Karpas-422 (cell line): ENCODE data around the gene TMCO4. TPM values are rescaled to one million over a fixed set of nuclear protein-coding genes. Genes with fewer than 3 reads are reported as not detected.

ENCODE experiments used
- DNase-seq: peaks from one replicate; pipeline ENCODE4 v3.0.0-alpha.2; 2015
- H2AFZ ChIP-seq: fragments of 200-600 bp; sonication (generic); 2 replicates; pipeline ENCODE4 v1.6.1; 2014; ENCODE audit warnings: antibody characterized with exemption, low read length, mixed read lengths
- H3K27ac ChIP-seq: fragments of 200-600 bp; sonication (generic); 2 replicates; pipeline ENCODE4 v1.5.1; 2014; ENCODE audit warnings: mild to moderate bottlenecking, low read length, moderate library complexity
- H3K27me3 ChIP-seq: fragments of 200-600 bp; sonication (generic); 2 replicates; pipeline ENCODE4 v1.6.1; 2014; ENCODE audit warnings: low read length, mixed read lengths
- H3K36me3 ChIP-seq: fragments of 200-600 bp; sonication (generic); 2 replicates; pipeline ENCODE4 v1.6.1; 2014; ENCODE audit warnings: low read length, mixed read lengths; ENCODE audit not compliant: insufficient read depth
- H3K4me1 ChIP-seq: fragments of 200-600 bp; sonication (generic); 2 replicates; pipeline ENCODE4 v1.6.1; 2014; ENCODE audit warnings: mild to moderate bottlenecking, low read length, mixed read lengths
- H3K4me2 ChIP-seq: fragments of 200-600 bp; sonication (generic); 2 replicates; pipeline ENCODE4 v1.6.1; 2014; ENCODE audit warnings: low read length, low read depth, mild to moderate bottlenecking; ENCODE audit not compliant: poor library complexity, severe bottlenecking
- H3K4me3 ChIP-seq: fragments of 200-600 bp; sonication (generic); 2 replicates; pipeline ENCODE4 v1.5.1; 2014; ENCODE audit warnings: mild to moderate bottlenecking, antibody characterized with exemption, low read length, mixed read lengths
- H3K79me2 ChIP-seq: fragments of 200-600 bp; sonication (generic); 2 replicates; pipeline ENCODE4 v1.6.1; 2014; ENCODE audit warnings: mild to moderate bottlenecking, low read length, mixed read lengths
- H3K9ac ChIP-seq: fragments of 200-600 bp; sonication (generic); 2 replicates; pipeline ENCODE4 v1.6.0; 2014; ENCODE audit warnings: low read length
- H3K9me2 ChIP-seq: fragments of 200-600 bp; sonication (generic), shearing (Covaris generic); replicated peaks from 2 replicates; pipeline ENCODE4 v1.6.0; 2014; ENCODE audit warnings: mild to moderate bottlenecking, low read length, moderate library complexity; ENCODE audit not compliant: insufficient read depth
- H3K9me3 ChIP-seq: fragments of 300-700, 200-600 bp; sonication (generic); 2 replicates; pipeline ENCODE4 v1.6.1; 2014; ENCODE audit warnings: low read length, mixed read lengths
- H4K20me1 ChIP-seq: fragments of 200-600 bp; sonication (generic); 2 replicates; pipeline ENCODE4 v1.6.1; 2014; ENCODE audit warnings: mild to moderate bottlenecking, antibody characterized with exemption, low read length, low read depth; ENCODE audit not compliant: insufficient read depth
- total RNA-seq: library from RNA; depleted of rRNA; stranded (reverse); fragments of >200 nt; shearing (Covaris generic); gene quantifications from 2 replicates; pipeline ENCODE4 v1.2.3, GENCODE V29; 2014; ENCODE audit warnings: low replicate concordance

The TMCO4 gene
- total RNA-seq, 1 experiment from 2014 or later = 9.9 TPM

DNA sequence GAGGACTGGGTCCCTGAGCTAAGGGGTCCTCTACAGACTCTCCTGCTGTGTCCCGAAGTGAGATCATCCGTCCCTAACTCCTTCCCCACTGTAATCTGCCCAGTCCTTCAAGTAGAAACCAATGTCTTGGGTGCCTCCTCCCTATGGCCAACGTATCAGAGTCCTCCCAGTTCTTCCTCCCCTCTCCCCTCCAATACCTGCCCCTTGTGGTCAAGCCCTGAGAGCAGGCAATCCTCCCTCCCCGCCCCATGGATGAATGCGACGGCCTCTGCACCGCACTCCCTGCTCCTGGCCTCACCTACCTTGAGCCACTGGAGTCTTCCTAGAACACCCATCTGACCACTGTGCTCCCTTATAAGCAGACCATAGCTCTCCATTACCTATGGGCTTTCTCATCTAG is 103.9 kb downstream of the TMCO4 start:
- DNase-seq = no peak
- Histone ChIP-seq H3K4me1 (peaks cover 8% of the 10 kb centered on the region), H3K4me2 (no peak overlapping the region), H3K9ac (no peak overlapping the region), H3K4me3 (no peak overlapping the region), H3K27ac (no peak overlapping the region), H2AFZ (no peak overlapping the region), H3K9me3 (no peaks in the 10 kb centered on the region), H3K9me2 (no peaks in the 10 kb centered on the region), H3K27me3 (no peaks in the 10 kb centered on the region), H3K79me2 (no peaks in the 10 kb centered on the region), H3K36me3 (no peaks in the 10 kb centered on the region), H4K20me1 (no peaks in the 10 kb centered on the region)

GRCh38 chr1:19694298-19694697 is 105.4 kb downstream of the TMCO4 start:
- DNase-seq = no peak
- no peaks in the 10 kb centered on the region for H3K9me2 ChIP-seq
- H3K27me3 ChIP-seq = no peaks in the 10 kb centered on the region
- no peak overlapping the region for H3K9ac ChIP-seq
- H4K20me1 ChIP-seq = no peaks in the 10 kb centered on the region
- peaks cover 8% of the 10 kb centered on the region for H3K4me1 ChIP-seq
- no peak overlapping the region for H2AFZ ChIP-seq
- no peaks in the 10 kb centered on the region for H3K36me3 ChIP-seq
- no peak overlapping the region for H3K4me2 ChIP-seq
- H3K9me3 ChIP-seq = no peaks in the 10 kb centered on the region
- no peak overlapping the region for H3K4me3 ChIP-seq
- no peak overlapping the region for H3K27ac ChIP-seq
- no peaks in the 10 kb centered on the region for H3K79me2 ChIP-seq

DNA sequence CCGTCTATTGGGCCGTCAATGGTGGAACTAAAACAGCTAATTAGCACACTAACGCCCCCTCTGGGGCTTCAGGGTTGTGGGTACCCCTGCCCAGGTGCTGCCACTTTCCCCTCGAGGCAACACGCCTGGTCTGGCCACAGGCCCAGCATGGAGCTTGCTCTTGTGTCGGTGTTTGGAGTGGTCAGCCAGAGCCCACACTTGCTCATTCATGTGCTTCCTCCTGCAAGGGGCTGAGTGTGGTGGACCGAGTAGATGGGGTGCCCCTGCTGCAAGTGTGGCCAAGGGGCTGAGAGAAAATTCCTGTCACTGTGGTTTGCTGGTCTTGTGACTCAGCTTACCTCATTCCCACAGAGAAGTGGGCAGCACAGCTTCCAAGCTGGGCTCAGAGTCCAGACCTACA is 109.4 kb downstream of the TMCO4 start:
- DNase-seq = no peak
- Histone ChIP-seq H3K4me1 (no peaks in the 10 kb centered on the region), H3K4me3 (no peak overlapping the region), H2AFZ (no peak overlapping the region), H3K9me2 (no peaks in the 10 kb centered on the region), H4K20me1 (no peaks in the 10 kb centered on the region), H3K27ac (no peak overlapping the region), H3K36me3 (no peaks in the 10 kb centered on the region), H3K4me2 (no peak overlapping the region), H3K9ac (no peak overlapping the region), H3K9me3 (no peaks in the 10 kb centered on the region), H3K27me3 (no peaks in the 10 kb centered on the region), H3K79me2 (no peaks in the 10 kb centered on the region)

DNA sequence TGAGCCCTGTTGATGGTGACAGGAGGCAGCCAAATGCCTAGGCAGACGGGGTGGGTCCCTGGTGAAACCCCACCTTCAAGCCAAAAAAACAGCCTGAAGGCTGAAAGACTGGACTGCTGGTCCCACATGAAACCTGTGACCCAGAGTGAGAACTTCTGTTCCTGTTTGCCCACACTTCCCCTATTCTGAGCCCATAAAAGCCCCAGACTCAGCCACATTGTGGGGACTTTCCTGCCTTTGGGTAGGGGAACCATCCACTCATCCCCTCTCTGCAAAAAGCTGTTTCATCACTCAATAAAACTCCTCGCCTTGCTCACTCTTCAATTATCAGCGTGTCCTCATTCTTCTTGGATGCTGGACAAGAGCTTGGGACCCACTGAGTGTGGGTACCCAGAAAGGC is 109.9 kb downstream of the TMCO4 start:
- Histone ChIP-seq H3K4me3 (no peak overlapping the region), H3K9me3 (no peaks in the 10 kb centered on the region), H3K9me2 (no peaks in the 10 kb centered on the region), H3K36me3 (no peaks in the 10 kb centered on the region), H3K79me2 (no peaks in the 10 kb centered on the region), H3K4me2 (no peak overlapping the region), H3K4me1 (no peaks in the 10 kb centered on the region), H3K27me3 (no peaks in the 10 kb centered on the region), H2AFZ (no peak overlapping the region), H4K20me1 (no peaks in the 10 kb centered on the region), H3K9ac (no peak overlapping the region), H3K27ac (no peak overlapping the region)
- no peak for DNase-seq

DNA sequence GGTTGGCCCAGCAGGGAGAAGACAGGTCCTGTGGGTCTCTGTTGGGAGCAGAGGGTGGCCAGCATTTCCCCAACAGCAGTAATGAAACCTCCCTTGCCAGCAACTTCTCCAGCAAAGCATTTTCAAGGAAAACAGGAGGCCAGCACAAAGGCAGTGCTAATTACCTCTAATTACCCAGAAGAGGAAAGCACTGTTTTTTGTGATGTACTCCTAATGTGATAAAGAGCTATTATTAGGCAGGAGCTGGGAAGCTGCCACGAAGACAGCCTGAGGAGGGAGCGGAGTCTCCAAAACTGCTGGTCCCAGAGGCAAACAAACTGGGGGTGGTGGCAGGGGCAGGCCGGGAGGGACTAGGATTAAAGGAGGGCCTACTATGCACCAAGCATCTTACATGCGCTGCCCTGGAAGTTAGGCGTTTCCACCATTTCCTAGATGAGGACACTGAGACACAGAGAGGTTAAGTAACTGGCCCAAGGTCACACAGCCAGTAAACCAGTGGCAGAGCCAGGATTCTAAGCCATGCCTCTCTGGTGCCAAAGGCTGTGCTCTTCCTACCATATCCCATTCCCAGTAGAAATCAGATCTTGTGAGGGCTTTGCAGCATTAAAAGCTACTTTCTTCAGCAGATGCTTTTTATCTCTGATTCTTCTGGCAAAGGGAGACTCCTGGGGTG is 110.5 kb downstream of the TMCO4 start:
- no peaks in the 10 kb centered on the region for H3K36me3 ChIP-seq

GRCh38 chr1:19688041-19688842 is 111.5 kb downstream of the TMCO4 start:
- Histone ChIP-seq H3K9me3 (no peaks in the 10 kb centered on the region), H4K20me1 (no peaks in the 10 kb centered on the region), H3K4me1 (no peaks in the 10 kb centered on the region), H2AFZ (no peak overlapping the region), H3K4me2 (no peak overlapping the region), H3K27ac (no peak overlapping the region), H3K27me3 (no peaks in the 10 kb centered on the region), H3K9ac (no peak overlapping the region), H3K79me2 (no peaks in the 10 kb centered on the region), H3K4me3 (no peak overlapping the region), H3K9me2 (no peaks in the 10 kb centered on the region), H3K36me3 (no peaks in the 10 kb centered on the region)
- no peak for DNase-seq

More for the DNA sequence above, 110.5 kb downstream of the TMCO4 start:
- no peaks in the 10 kb centered on the region for H3K4me1 ChIP-seq
- DNase-seq = no peak
- no peaks in the 10 kb centered on the region for H3K79me2 ChIP-seq
- no peaks in the 10 kb centered on the region for H4K20me1 ChIP-seq
- no peak overlapping the region for H2AFZ ChIP-seq
- no peak overlapping the region for H3K4me2 ChIP-seq
- H3K27ac ChIP-seq = no peak overlapping the region
- H3K4me3 ChIP-seq = no peak overlapping the region
- no peaks in the 10 kb centered on the region for H3K9me2 ChIP-seq
- no peaks in the 10 kb centered on the region for H3K27me3 ChIP-seq
- no peak overlapping the region for H3K9ac ChIP-seq
- no peaks in the 10 kb centered on the region for H3K9me3 ChIP-seq

DNA sequence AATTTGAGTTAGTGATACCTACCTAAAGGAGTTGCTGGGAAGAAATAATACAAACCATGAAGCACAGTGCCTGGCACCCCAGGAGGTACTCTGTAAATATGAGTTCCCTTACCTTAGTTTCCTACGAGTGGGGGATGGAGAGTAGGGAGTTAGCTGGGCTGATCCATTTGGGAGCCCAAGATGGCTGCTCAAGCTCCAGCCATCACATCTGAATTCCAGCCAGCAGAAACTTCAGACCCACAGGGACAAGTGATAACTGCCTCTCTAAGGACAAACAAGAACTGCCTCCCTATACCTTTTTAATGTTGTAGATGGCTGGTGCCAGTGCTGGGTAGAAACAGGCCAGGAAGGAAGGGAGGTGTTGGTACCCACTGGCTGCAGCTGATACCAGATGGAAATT is 112.3 kb downstream of the TMCO4 start:
- no peak overlapping the region for H3K9ac ChIP-seq
- H3K4me1 ChIP-seq = no peaks in the 10 kb centered on the region
- no peaks in the 10 kb centered on the region for H3K9me2 ChIP-seq
- no peak overlapping the region for H2AFZ ChIP-seq
- no peaks in the 10 kb centered on the region for H3K9me3 ChIP-seq
- H3K4me2 ChIP-seq = no peak overlapping the region
- H3K4me3 ChIP-seq = no peak overlapping the region
- H3K79me2 ChIP-seq = no peaks in the 10 kb centered on the region
- DNase-seq = no peak
- H3K36me3 ChIP-seq = no peaks in the 10 kb centered on the region
- no peak overlapping the region for H3K27ac ChIP-seq
- H4K20me1 ChIP-seq = no peaks in the 10 kb centered on the region
- no peaks in the 10 kb centered on the region for H3K27me3 ChIP-seq

DNA sequence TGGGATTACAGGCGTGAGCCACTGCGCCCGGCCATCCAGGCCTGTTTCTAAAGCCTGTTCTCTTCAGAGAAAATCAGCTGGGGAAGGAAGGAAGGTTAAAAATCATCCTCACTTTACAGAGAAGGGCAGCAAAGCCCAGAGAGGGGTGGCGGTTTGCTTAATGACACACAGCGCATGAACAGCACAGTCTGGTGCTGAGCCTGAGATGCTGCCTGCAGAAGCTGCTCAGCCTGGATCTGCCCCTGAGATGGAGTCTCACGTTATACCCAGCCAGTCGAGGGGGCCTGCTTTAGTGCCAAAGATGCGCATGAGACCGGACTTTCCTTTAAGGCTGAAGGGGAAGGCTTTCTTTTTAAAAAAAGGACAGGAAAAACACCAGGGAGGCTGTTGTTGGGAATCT is 113.7 kb downstream of the TMCO4 start:
- H3K9me2 ChIP-seq = no peaks in the 10 kb centered on the region
- H3K9me3 ChIP-seq = no peaks in the 10 kb centered on the region
- no peaks in the 10 kb centered on the region for H4K20me1 ChIP-seq
- DNase-seq = no peak
- no peaks in the 10 kb centered on the region for H3K27me3 ChIP-seq
- no peaks in the 10 kb centered on the region for H3K79me2 ChIP-seq
- H3K4me3 ChIP-seq = no peak overlapping the region
- H3K4me2 ChIP-seq = no peak overlapping the region
- no peaks in the 10 kb centered on the region for H3K4me1 ChIP-seq
- no peaks in the 10 kb centered on the region for H3K36me3 ChIP-seq
- H2AFZ ChIP-seq = no peak overlapping the region
- H3K9ac ChIP-seq = no peak overlapping the region
- no peak overlapping the region for H3K27ac ChIP-seq
